Breast epithelium (tissue), 3 donors: ENCODE data around the gene NOSTRIN.

Experiments
- POLR2A ChIP-seq: fragments of 450-650 bp; IDR thresholded peaks from one replicate; pipeline ENCODE4 v1.6.1; 2016; ENCODE audit warnings: antibody characterized with exemption, mild to moderate bottlenecking, moderate library complexity
- TF ChIP-seq, protein P1 (sequence below), 3 donors: fragments of 450-650 bp; IDR thresholded peaks; one replicate each; pipeline ENCODE4 v1.5.1; 2016 to 2017; ENCODE audit warnings: antibody characterized with exemption in 3 of 3, mild to moderate bottlenecking in 3 of 3, moderate library complexity in 3 of 3

DNA sequence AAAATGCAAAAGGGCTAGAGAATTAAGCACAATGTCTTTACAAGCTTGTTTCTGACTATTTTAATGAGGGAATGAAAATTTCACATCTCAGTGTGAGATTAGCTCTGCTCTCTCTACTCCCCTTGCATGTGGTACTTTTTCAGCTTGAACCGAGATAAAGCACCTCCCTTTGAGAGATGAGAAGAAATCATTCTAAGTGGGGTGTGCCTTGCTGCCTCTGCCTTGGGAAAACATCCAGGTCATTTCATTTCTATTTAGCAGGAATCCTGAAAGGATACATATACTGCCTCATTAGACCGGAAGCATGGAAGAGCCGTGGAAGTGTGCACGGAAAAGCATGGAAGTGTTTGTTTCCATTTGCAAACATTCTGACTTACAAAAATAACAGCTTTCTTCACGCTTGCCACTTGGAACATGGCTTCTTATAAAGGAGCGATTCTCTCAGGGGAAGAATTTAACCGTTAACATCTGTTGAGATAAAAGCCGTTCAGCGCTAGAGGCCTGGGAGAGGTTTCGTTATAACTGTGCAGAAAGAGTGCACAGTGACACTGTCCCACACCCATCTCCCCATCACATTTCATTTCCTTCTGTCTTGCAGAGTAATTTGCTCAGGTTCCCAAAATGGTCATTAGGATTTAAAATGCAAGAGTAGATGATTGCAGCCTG lies 16.7 kb downstream of the NOSTRIN start:
- TF ChIP-seq, protein P1, sequence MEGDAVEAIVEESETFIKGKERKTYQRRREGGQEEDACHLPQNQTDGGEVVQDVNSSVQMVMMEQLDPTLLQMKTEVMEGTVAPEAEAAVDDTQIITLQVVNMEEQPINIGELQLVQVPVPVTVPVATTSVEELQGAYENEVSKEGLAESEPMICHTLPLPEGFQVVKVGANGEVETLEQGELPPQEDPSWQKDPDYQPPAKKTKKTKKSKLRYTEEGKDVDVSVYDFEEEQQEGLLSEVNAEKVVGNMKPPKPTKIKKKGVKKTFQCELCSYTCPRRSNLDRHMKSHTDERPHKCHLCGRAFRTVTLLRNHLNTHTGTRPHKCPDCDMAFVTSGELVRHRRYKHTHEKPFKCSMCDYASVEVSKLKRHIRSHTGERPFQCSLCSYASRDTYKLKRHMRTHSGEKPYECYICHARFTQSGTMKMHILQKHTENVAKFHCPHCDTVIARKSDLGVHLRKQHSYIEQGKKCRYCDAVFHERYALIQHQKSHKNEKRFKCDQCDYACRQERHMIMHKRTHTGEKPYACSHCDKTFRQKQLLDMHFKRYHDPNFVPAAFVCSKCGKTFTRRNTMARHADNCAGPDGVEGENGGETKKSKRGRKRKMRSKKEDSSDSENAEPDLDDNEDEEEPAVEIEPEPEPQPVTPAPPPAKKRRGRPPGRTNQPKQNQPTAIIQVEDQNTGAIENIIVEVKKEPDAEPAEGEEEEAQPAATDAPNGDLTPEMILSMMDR (IDR thresholded peaks at IDR 0.05), result no peak
- no peak for TF ChIP-seq POLR2A
